HG03039 (cell line): ENCODE measurements around the gene AKAP13.
"Not testable (repeated sequence)": the region's sequence is repeated elsewhere in the genome, so short reads cannot be mapped to it uniquely, and the experiment has no call there.

Experiments used
- ATAC-seq: cut with Tn5 transposase; IDR thresholded peaks from one replicate; pipeline ENCODE4 v1.9.1; 2021; ENCODE audit warnings: mild to moderate bottlenecking, moderate library complexity; ENCODE audit not compliant: unreplicated experiment

AKAP13 gene

GRCh38 chr15:85470563-85471271 is 90.3 kb downstream of the AKAP13 start:
- no peak for ATAC-seq

- no peak for ATAC-seq
These were observed 91.9 kb downstream of the AKAP13 start for GRCh38 chr15:85472349-85472748.

- ATAC-seq, result no peak
These were observed 93.1 kb downstream of the AKAP13 start for GRCh38 chr15:85473455-85473854.

- ATAC-seq, result no peak
These were observed 94.4 kb downstream of the AKAP13 start for GRCh38 chr15:85474700-85475316.

GRCh38 chr15:85475317-85475701 is 94.9 kb downstream of the AKAP13 start:
- no peak for ATAC-seq

- no peak for ATAC-seq
These were observed 95.3 kb downstream of the AKAP13 start for GRCh38 chr15:85475711-85476110.

GRCh38 chr15:85477061-85477460 is 96.7 kb downstream of the AKAP13 start:
- no peak for ATAC-seq

GRCh38 chr15:85477730-85478129 is 97.3 kb downstream of the AKAP13 start:
- ATAC-seq, result no peak

- no peak for ATAC-seq
These were observed 98.8 kb downstream of the AKAP13 start for GRCh38 chr15:85479071-85479647.

- ATAC-seq, result no peak
These were observed 100.5 kb downstream of the AKAP13 start for GRCh38 chr15:85480923-85481322.

- ATAC-seq, result not testable (repeated sequence)
These were observed 101.1 kb downstream of the AKAP13 start for GRCh38 chr15:85481543-85481942.

- ATAC-seq, result no peak
These were observed 102.5 kb downstream of the AKAP13 start for GRCh38 chr15:85482894-85483293.

- ATAC-seq, result not testable (repeated sequence)
These were observed 103.6 kb downstream of the AKAP13 start for GRCh38 chr15:85483955-85484354.

- ATAC-seq, result not testable (repeated sequence)
These were observed 104.5 kb downstream of the AKAP13 start for GRCh38 chr15:85484923-85485322.

GRCh38 chr15:85485956-85486567 is 105.7 kb downstream of the AKAP13 start:
- peak; percentile 81 for ATAC-seq

- not testable (repeated sequence) for ATAC-seq
These were observed 107.4 kb downstream of the AKAP13 start for GRCh38 chr15:85487796-85488195.

GRCh38 chr15:85488997-85489396 is 108.6 kb downstream of the AKAP13 start:
- ATAC-seq, result no peak

- ATAC-seq, result no peak
These were observed 109.5 kb downstream of the AKAP13 start for GRCh38 chr15:85489773-85490493.

GRCh38 chr15:85490856-85491255 is 110.5 kb downstream of the AKAP13 start:
- ATAC-seq, result no peak

GRCh38 chr15:85491691-85492090 is 111.3 kb downstream of the AKAP13 start:
- no peak for ATAC-seq

- ATAC-seq, result no peak
These were observed 112.0 kb downstream of the AKAP13 start for GRCh38 chr15:85492406-85492805.
